DND-41 (cell line): ENCODE data around the gene TLK1.
"Not testable (repeated sequence)": the region's sequence is repeated elsewhere in the genome, so short reads cannot be mapped to it uniquely, and the experiment has no call there.

Experiments
- ATAC-seq: fragments of 200-7000 bp; cut with Tn5 transposase; 3 replicates; pipeline ENCODE4 v1.9.1; 2021; ENCODE audit warnings: low read depth; ENCODE audit not compliant: insufficient read depth
- DNase-seq: peaks from one replicate; pipeline ENCODE4 v3.0.0-alpha.2; 2020
- H2AFZ ChIP-seq: 2 replicates; pipeline ENCODE4 v1.6.0; 2012; ENCODE audit warnings: low read depth, low read length
- H3K27ac ChIP-seq: 2 replicates; pipeline ENCODE4 v1.5.1; 2012; ENCODE audit warnings: low read length, inconsistent platforms
- H3K27me3 ChIP-seq: fragments of 200-600 bp; sonication (generic); 2 replicates; pipeline ENCODE4 v1.6.0; 2012; ENCODE audit warnings: low read length, mild to moderate bottlenecking, inconsistent platforms; ENCODE audit not compliant: insufficient read depth, poor library complexity
- H3K36me3 ChIP-seq: 2 replicates; pipeline ENCODE4 v1.5.1; 2012; ENCODE audit warnings: low read length, inconsistent platforms; ENCODE audit not compliant: insufficient read depth
- H3K4me1 ChIP-seq: 2 replicates; pipeline ENCODE4 v1.5.1; 2012; ENCODE audit warnings: mild to moderate bottlenecking, low read length; ENCODE audit not compliant: insufficient read depth
- H3K4me2 ChIP-seq: 2 replicates; pipeline ENCODE4 v1.6.0; 2012; ENCODE audit warnings: mild to moderate bottlenecking, moderate library complexity, low read length, inconsistent platforms; ENCODE audit not compliant: insufficient read depth
- H3K4me3 ChIP-seq, 2 experiments: fragments of 200-600 bp in 1 of 2; shearing (Covaris generic) in 1 of 2; 2 replicates each; pipeline ENCODE4 v1.5.1; 2012 to 2016; ENCODE audit warnings: inconsistent platforms in 2 of 2, low read length in 2 of 2, mild to moderate bottlenecking in 2 of 2, low read depth in 1 of 2, moderate library complexity in 1 of 2
- H3K79me2 ChIP-seq: 2 replicates; pipeline ENCODE4 v1.6.0; 2012; ENCODE audit warnings: low read length, inconsistent platforms; ENCODE audit not compliant: insufficient read depth
- H3K9ac ChIP-seq: 2 replicates; pipeline ENCODE4 v1.6.0; 2012; ENCODE audit warnings: low read depth, mild to moderate bottlenecking, inconsistent platforms, low read length, moderate library complexity
- H3K9me3 ChIP-seq: 2 replicates; pipeline ENCODE4 v1.5.1; 2012; ENCODE audit warnings: low read length, moderate library complexity, mild to moderate bottlenecking, inconsistent platforms; ENCODE audit not compliant: insufficient read depth, severe bottlenecking
- H4K20me1 ChIP-seq: 2 replicates; pipeline ENCODE4 v1.6.0; 2012; ENCODE audit warnings: low read length; ENCODE audit not compliant: insufficient read depth
- EZH2 ChIP-seq: IDR thresholded peaks from 3 replicates; pipeline ENCODE4 v1.6.1; 2012; ENCODE audit warnings: borderline replicate concordance, low read depth, mild to moderate bottlenecking, moderate library complexity, low read length, inconsistent platforms; ENCODE audit not compliant: severe bottlenecking
- TF ChIP-seq, protein P1 (sequence below): IDR thresholded peaks from 2 replicates; pipeline ENCODE4 v1.5.1; 2012; ENCODE audit warnings: borderline replicate concordance, low read length, moderate library complexity, mild to moderate bottlenecking; ENCODE audit not compliant: poor library complexity, severe bottlenecking; ENCODE audit errors: extremely low read depth

TLK1 gene

GRCh38 chr2:171083451-171083850 is 77.2 kb downstream of the TLK1 start:
- TF ChIP-seq, protein P1, sequence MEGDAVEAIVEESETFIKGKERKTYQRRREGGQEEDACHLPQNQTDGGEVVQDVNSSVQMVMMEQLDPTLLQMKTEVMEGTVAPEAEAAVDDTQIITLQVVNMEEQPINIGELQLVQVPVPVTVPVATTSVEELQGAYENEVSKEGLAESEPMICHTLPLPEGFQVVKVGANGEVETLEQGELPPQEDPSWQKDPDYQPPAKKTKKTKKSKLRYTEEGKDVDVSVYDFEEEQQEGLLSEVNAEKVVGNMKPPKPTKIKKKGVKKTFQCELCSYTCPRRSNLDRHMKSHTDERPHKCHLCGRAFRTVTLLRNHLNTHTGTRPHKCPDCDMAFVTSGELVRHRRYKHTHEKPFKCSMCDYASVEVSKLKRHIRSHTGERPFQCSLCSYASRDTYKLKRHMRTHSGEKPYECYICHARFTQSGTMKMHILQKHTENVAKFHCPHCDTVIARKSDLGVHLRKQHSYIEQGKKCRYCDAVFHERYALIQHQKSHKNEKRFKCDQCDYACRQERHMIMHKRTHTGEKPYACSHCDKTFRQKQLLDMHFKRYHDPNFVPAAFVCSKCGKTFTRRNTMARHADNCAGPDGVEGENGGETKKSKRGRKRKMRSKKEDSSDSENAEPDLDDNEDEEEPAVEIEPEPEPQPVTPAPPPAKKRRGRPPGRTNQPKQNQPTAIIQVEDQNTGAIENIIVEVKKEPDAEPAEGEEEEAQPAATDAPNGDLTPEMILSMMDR = no peak
- TF ChIP-seq EZH2 = no peak
- no peaks in the 10 kb centered on the region for H3K4me1 ChIP-seq
- no peak for DNase-seq
- H3K79me2 ChIP-seq = peaks cover 83% of the 10 kb centered on the region
- no peaks in the 10 kb centered on the region for H3K27me3 ChIP-seq
- no peak for ATAC-seq
- no peaks in the 10 kb centered on the region for H3K9me3 ChIP-seq
- no peak overlapping the region for H3K4me3 ChIP-seq
- H3K4me2 ChIP-seq = no peak overlapping the region
- peaks cover 28% of the 10 kb centered on the region for H3K36me3 ChIP-seq
- peaks cover 38% of the 10 kb centered on the region for H4K20me1 ChIP-seq
- no peak overlapping the region for H3K9ac ChIP-seq
- H3K27ac ChIP-seq = no peak overlapping the region
- H2AFZ ChIP-seq = no peak overlapping the region

DNA sequence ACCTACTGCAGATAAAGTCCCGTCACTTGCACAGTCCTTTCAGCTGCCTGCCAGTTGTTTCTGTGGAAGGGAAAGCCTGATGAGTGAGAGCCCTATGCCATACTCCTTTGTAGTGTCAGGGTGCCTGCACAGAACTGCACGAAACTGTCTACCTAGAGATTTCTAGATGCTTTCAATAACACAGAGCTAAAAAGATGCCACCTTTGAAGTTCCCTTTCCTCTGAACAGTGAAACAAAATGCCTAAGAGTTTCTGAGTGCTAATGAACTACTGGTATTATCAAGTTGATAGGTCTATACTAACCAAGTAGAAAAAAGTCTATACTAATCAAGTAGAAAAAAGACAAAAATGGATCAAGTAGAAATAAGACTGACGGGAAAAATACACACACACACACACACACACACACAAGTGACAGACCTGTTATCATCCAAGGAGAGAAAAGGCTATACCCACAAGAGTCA is 79.0 kb downstream of the TLK1 start:
- H3K36me3 ChIP-seq = peaks cover 34% of the 10 kb centered on the region
- no peaks in the 10 kb centered on the region for H3K4me1 ChIP-seq
- DNase-seq = no peak
- H3K27ac ChIP-seq = no peak overlapping the region
- no peak overlapping the region for H3K4me2 ChIP-seq
- H3K27me3 ChIP-seq = no peaks in the 10 kb centered on the region
- H3K4me3 ChIP-seq = no peak overlapping the region
- TF ChIP-seq, protein P1 = no peak
- TF ChIP-seq EZH2 = no peak
- no peak overlapping the region for H2AFZ ChIP-seq
- no peak; the same call in 2 of the 3 replicates for ATAC-seq
- H3K79me2 ChIP-seq = peaks cover 66% of the 10 kb centered on the region
- no peak overlapping the region for H3K9ac ChIP-seq
- peaks cover 25% of the 10 kb centered on the region for H4K20me1 ChIP-seq
- no peaks in the 10 kb centered on the region for H3K9me3 ChIP-seq

GRCh38 chr2:171080607-171081006 is 80.1 kb downstream of the TLK1 start:
- Histone ChIP-seq H3K79me2 (peaks cover 60% of the 10 kb centered on the region), H3K36me3 (peaks cover 34% of the 10 kb centered on the region), H3K9me3 (no peaks in the 10 kb centered on the region), H3K27ac (no peak overlapping the region), H3K9ac (no peak overlapping the region), H3K4me2 (no peak overlapping the region), H4K20me1 (peaks cover 18% of the 10 kb centered on the region), H2AFZ (no peak overlapping the region), H3K4me1 (no peaks in the 10 kb centered on the region), H3K27me3 (no peaks in the 10 kb centered on the region), H3K4me3 (no peak overlapping the region)
- DNase-seq = no peak
- no peak for TF ChIP-seq EZH2
- TF ChIP-seq, protein P1 = no peak
- ATAC-seq = no peak

GRCh38 chr2:171076422-171076821 is 84.3 kb downstream of the TLK1 start:
- H4K20me1 ChIP-seq, H3K9ac ChIP-seq, H2AFZ ChIP-seq, DNase-seq, H3K4me3 ChIP-seq, H3K9me3 ChIP-seq, H3K27me3 ChIP-seq, H3K4me2 ChIP-seq, H3K27ac ChIP-seq, H3K4me1 ChIP-seq: not testable (repeated sequence)
- ATAC-seq = 0 out of 3 replicates have a peak, but pooled peaks have one; percentile 24
- H3K36me3 ChIP-seq = peaks cover 45% of the 10 kb centered on the region
- H3K79me2 ChIP-seq = peaks cover 35% of the 10 kb centered on the region
